GM18519 (cell line): ENCODE results near the gene LRRC3.
"Not testable (repeated sequence)": the region's sequence is repeated elsewhere in the genome, so short reads cannot be mapped to it uniquely, and the experiment has no call there.

Source experiments
- ATAC-seq: cut with Tn5 transposase; IDR thresholded peaks from one replicate; pipeline ENCODE4 v1.9.1; 2021; ENCODE audit warnings: mild to moderate bottlenecking, moderate library complexity; ENCODE audit not compliant: unreplicated experiment, low FRiP score

LRRC3 gene

DNA sequence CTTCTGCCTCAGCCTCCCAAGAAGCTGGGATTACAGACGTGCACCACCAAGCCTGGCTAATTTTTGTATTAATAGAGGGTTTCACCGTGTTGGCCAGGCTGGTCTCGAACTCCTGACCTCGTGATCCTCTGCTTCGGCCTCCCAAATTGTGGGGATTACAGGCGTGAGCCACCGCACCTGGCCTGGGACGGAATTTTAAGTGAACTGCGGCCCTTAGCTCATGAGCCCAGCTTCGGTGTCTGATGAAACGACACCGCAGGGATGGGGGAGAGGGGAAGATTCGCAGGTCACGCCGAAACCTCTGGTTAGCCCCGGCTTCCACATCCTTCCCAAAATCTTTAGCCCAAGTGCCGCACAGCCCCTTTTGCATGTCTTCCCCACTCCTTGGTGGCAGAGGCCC is 39.1 kb downstream of the LRRC3 start:
- ATAC-seq: no peak

DNA sequence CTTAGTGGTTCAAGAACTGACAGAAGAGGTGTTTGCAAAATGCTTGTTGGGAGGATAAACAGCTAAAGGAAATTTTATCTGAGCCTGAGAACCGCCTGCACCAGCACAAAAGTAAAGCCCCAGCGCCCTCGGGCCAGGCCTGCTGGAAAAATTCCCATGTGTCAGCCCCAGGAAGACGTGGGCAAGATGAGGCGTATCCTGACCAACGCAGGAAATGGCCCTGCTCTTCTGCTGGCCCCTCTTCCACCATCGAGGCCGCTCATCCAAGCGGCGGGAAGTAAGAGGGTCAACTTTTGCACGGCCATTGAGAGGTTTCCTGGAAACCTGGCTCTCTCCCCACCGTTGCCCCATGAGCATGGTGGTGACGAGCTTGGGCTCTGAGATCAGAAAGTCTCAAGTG is 39.6 kb downstream of the LRRC3 start:
- no peak for ATAC-seq

DNA sequence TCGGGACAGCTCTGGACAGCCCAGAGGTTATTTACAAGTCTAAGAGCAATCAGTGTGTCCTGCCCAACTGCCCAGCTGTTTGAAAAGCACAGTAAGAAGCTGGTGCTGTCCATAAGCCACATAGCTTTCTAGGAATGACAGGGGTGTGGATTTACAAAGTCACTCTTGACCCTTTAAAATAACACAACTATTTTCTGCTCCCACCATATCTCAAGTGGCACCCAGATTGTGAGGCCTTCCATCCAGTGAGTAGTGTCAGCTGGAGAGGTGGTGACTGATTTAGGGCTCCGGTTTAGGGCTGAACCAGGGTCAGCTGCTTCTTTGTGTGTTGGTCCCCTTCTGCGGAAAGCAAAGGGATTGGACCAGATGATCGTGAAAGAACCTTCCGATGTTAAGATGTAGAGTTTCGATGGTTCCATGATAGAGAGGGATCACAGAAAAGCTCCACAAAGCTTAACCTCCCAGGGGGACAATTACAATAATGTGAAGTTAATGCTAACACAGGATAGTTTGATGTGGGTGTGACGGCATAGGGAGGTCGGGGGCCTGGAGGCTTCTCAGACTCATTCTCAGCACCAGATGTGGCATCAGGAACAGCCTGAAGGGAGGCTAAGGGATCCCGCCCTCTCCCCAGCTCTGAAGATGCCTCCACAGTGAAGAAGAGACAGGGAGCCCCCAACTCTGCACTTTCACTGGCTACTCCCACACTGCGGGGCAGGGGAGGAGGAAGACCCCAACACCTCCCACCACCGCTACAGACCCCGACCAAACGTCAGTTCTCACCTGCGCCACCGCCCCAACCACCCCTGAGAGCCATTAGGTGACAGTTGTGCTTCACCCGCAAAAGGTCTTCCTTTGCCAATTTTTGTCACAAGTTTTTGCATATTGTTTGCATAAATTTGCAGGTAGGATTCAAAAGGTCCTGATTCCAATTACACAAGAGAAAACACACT is 40.6 kb downstream of the LRRC3 start:
- ATAC-seq: no peak

DNA sequence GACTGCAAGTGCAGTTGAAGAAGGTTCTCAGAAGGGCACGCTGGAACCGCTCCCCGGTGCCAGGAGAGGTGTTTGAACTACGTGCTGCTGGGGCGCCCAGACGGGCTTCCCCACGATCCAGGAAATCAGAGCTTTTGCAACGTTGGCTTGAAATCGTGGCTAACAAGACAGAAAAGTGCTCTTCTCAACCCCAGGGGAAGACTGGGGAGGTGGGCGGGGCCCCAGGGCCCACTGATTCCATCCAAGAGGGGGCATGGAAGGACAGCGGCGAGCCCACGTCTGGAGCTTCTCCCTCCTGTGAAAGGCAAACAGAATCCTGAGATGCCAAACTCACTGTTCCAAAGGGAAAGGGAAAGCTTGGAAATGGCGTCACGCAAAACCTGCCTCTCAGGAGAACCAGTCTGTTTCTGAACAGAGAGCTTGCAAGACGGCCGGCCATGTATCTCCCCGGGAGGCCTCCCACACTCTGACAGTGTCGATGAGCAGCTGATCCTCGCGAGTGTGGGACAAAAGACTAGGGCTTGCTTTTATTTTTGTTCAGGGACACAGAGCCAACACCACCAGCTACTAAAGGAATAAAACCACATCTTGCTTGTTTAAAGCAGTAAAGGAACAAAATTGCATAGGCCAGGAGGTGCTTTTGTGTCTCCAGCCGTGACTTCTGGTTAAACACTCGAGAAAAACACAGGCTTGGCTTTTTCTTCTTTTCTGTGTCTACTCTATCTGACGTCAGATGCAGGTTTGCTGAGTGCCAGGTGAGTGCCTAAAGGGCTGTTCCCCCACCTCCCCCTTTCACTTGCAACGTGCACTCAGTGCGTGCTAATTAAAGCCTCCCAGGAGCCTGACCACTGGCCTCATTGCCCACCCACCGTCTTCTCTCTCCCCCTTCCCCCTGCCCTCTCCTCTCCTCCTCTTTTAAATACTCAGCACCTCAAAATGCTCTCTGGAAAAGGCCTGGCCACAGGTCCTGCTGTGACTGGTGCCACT is 41.5 kb downstream of the LRRC3 start:
- no peak for ATAC-seq

DNA sequence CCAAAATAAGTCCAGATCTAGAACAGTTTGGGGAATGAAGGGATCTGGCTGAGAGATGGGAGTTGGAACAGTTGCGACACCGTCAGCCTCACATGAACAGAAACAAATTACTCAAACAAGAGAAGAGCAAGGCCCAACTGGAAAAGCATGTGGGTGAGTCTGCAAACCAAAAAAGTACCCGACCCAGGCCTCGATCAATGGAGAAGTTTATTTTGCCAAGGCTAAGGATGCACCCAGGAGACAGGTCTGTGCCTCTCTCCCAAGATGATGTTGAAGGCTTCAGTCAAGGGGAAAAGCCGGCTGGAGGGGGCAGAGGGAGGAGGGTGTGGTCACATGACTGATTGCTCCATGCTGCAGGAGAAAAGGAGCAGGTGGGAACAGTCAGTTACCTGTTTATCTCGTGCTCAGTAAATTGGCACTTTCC is 42.4 kb downstream of the LRRC3 start:
- ATAC-seq: no peak

DNA sequence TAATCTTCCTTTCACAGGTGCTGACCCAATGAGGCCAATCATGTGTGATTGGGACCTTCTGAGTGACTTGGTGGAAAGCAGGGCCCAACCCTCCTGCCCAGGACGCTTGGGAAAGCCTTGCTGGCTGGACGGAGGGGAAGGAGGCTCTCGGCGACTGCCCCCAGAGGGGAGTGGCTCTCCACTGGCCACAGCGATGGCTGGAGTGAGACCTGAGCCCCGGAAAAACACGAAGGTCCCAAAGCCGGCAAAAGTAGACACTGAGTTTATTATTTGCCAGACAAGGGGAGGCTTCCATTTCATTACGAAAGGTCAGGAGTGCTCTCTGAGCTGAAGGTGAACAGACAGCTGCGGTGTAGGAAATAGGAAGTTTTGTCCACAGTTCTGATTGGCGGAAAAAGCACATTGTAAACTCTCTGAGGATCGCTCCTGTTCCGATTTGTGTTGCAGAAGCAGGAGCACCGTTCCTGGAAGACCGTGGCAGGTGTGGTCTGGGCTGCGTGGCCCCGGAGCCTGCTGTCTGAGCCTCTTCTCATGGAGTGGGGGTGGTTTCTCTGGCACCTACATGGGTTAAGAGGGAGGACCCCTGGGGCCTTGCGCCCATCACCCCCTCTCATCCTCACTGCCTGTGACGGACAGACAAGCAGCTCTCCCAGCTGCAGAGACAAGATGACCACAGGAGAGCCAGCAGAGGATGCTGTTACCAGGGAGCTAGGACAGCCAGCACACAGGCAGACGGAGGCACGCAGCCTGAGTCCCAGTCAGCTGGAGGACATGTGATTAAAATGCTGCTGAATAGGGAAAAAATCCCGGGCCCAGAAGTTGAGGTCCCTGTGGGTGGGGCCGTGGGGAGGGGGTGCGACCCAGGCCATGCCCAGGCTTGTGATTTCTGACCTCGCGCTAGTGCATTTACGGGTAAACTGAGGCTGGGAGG is 43.2 kb downstream of the LRRC3 start:
- ATAC-seq: no peak

DNA sequence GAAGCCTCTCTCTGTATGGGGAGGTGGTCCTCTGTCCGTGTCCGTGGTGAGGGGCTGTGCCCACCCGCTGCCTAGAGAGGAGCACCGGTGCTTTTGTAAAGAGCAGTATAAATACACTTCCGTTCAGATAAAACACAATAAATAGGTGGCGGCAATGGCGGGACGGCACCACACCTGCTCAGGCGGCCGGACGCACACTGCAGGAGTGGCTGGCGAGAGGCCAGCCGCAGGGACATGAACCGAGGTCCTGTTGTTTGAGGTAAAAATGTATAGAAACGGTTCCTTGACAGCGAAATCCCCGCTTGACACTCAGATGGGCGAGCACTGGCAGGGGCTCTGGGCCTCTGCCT is 43.9 kb downstream of the LRRC3 start:
- no peak for ATAC-seq

DNA sequence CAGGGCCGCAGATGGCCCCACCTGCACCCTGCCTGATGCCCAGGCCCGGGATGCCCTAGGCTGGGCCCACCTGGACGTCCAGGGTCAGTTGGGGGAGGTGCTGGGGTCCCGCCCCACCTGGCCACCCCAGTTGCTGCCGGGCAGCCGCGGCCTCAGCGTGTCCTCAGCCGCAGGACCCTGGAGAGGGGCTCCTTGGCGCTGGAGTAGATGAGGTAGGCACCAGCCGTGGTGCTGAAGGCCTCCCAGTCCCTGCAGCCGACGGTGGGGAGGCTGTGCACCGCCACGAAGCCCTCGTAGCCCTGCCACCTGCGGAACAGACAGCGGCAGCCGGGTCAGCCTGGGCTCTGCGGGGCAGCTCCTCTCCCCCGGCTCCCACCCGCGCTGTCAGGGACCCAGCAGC is 44.3 kb downstream of the LRRC3 start:
- no peak for ATAC-seq

DNA sequence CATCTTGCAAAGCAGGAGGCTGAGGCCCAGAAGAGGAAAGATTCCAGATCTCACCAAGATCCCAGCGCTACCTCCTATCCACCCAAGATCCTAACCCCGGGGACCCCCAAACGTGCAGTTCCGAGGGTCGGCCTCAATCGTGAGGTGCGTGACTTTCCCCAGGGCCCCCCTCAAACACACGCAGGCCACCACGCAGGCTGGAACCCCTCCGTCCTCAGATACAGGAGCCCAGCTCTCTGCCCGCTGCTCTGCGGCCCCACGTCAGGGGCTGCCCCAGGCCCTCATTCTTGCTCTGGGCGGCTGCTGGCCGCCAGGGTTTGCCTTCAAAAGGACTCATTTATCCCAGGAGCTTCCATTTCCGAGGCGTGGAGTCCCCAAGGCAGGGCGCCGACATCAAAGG is 44.8 kb downstream of the LRRC3 start:
- ATAC-seq: no peak

DNA sequence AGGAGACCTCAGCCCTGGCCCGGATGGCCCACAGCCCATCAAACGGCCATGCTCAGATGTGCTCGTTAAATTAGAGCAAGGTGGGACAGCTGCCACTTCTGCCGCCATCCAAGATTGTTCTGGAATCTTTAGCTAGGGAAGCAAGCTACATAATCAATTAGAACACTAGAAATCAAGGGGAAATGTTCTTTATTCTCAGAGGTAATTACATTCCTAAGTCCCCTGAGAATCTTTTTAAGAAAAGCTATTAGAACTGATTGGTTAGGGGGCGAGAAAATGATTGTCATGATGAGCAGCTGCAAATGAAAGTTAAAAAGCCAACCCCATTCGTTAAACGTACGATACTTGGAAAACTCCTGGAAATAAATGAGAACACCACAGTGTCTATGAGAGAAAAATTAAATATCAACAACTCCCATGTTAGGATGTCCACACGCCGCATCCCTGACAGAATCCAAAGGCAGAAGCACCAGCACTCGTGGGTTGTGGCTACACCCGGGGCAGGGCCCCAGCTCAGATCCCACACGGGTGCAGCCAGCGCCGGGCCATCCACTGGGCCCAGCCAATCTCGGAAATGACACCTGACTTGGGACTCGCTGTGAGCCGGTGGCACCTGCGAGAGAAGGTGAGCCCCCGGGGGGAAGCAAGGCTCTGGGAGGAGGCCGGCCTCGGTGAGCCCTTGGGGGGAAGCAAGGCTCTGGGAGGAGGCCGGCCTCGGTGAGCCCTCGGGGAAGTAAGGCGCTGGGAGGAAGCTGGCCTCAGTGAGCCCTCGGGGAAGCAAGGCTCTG is 47.1 kb downstream of the LRRC3 start:
- ATAC-seq: no peak

DNA sequence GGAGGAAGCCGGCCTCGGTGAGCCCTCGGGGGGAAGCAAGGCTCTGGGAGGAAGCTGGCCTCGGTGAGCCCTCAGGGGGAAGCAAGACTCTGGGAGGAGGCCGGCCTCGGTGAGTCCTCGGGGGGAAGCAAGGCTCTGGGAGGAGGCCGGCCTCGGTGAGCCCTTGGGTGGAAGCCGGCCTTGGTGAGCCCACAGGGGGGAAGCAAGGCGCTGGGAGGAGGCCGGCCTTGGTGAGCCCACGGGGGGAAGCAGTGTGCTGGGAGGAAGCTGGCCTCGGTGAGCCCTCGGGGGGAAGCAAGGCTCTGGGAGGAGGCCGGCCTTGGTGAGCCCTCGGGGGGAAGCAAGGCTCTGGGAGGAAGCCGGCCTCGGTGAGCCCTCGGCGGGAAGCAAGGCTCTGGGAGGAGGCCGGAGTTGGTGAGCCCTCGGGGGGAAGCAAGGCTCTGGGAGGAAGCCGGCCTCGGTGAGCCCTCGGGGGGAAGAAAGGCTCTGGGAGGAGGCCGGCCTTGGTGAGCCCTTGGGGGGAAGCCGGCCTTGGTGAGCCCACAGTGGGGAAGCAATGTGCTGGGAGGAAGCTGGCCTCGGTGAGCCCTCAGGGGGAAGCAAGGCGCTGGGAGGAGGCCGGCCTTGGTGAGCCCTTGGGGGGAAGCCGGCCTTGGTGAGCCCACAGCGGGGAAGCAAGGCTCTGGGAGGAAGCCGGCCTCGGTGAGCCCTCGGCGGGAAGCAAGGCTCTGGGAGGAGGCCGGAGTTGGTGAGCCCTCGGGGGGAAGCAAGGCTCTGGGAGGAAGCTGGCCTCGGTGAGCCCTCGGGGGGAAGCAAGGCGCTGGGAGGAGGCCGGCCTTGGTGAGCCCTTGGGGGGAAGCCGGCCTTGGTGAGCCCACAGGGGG is 47.9 kb downstream of the LRRC3 start:
- not testable (repeated sequence) for ATAC-seq

DNA sequence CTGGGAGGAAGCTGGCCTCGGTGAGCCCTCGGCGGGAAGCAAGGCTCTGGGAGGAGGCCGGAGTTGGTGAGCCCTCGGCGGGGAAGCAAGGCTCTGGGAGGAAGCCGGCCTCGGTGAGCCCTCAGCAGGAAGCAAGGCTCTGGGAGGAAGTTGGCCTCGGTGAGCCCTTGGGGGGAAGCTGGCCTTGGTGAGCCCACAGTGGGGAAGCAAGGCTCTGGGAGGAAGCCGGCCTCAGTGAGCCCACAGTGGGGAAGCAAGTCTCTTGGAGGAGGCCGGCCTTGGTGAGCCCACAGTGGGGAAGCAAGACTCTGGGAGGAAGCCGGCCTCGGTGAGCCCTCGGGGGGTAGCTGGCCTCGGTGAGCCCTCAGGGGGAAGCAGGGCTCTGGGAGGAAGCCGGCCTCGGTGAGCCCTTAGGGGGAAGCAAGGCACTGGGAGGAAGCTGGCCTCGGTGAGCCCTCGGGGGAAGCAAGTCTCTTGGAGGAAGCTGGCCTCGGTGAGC is 48.6 kb downstream of the LRRC3 start:
- no peak for ATAC-seq

DNA sequence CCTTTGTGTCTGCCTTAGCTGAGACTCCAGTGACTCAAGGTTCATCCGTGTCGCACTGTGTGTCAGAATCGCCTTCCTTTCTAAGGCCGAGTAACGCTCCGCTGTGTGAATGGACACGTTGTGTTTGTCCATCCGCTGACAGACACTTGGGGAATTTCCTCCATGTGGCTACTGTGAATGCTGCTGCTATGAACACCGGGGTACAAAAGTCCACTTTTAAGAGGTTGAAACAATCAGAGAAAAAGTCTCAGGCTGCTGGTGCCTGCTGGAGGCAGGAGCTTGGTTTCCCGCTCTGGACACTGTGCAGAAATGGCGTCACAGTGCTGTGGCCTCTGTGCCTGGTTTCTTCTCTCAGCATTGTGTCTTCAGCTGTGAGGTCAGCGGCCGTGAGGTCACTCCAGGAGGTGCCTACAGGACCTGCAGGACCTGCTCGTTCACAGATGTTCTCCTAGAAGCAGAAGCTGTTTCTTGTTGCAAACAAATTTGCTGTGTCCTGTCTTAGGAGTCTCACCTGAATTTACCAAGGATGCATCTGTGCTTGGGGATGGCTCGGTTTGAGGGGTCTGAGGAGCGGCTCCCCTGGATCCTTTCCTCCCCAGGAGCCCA is 50.5 kb downstream of the LRRC3 start:
- no peak for ATAC-seq

DNA sequence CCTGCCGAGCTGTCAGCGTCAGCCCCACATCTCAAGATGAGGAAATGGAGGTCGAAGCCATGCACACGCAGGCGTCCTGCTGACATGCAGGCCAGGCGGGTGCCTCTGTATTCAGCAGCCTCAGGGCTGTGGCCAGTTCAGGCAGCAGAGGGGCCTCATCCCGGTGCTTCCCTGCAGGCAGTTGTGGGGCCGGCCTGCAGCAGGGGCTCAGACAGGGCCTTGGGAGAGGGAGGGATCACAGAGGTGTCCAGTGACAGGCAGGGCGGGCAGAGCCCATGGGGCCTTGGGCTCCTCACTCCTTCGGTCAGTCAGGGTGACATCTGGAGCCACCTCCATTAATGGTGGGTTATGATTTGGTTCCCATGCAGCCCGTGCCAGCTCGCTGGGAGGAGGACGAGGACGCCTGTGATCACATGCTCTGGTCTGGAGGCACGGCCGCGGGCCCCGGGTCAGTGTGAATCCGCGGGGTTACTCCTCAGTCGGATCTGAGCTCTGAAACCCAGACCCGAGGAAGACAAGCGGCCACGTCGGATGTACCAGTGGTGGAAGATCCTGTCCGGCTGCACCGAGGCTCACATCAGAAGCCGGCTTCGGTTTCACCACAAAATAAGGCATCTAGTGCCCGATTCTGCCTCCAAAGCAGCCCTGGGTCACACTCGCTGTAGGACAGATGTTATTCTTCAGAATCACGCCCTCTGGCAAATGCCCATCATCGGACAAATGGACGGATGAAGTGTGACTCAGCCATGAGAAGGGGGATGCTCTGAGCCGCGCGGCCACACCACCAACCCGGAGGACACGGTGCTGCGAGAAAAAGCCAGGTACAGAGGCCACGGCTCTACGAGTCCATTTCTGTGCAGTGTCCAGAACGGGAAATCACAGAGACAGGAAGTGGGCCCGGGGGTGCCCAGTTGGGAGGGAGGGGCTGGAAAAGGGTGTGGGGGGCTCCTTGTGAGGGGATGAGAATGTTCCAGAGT is 51.3 kb downstream of the LRRC3 start:
- ATAC-seq: no peak

DNA sequence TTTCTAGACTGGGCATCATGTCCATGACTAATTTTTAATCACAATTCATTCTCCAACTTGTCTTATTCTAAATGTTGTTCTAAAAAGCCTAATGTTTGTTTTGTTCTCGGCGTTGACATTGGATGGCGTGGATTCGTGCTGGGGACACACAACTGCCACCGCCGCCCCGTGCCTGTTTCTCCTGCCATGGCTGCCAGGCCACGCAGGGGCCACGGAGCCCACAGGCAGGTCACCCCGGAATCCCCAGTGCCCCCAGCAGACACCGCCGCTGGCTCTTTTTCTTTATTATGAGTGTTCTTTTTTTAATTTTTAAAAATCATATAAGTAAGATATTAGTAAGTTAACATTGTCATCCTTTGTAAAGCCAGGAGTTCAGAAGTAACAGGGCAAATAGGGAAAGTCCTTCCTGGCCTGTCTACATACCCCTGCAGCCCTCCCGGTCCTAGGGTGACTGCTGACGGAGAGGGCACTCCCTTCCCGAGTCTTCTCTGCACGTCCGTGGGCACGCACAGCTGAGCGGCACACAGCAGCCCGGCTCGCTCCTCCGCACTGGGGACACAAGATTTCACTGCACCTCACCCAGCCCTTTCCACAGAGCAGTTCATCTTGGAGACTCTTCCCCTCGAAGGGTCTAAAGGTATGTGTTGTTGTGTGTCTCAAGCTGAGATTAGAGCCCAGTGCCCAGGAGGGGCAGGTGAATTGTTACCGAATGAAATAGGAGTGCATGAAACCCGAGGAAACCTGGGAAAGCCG is 52.5 kb downstream of the LRRC3 start:
- ATAC-seq: no peak

DNA sequence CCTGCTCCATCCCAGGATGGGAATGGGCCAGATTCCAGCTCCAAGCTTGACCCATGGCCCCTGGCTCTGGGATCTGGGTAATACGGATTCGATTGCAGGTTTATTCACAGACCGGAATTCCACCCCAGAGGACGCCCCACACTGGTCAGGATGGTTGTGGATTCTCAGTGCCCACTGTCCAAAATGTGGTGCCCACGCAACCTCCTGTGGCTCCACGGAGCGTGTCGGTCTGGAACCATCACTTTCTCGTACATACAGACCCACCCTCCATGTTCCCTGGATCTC is 53.1 kb downstream of the LRRC3 start:
- ATAC-seq: no peak
